Endometrial microvascular endothelial cells (primary cell): Measurements from ENCODE around the gene ZC3H4. TPM values are rescaled to one million over a fixed set of nuclear protein-coding genes. Genes with fewer than 3 reads are reported as not detected.
"Not testable (repeated sequence)": the region's sequence is repeated elsewhere in the genome, so short reads cannot be mapped to it uniquely, and the experiment has no call there.

Source experiments
- in situ Hi-C: cut with HindIII; loops from 2 replicates; pipeline ENCODE4 v1.10.0; 2017; ENCODE audit warnings: low sequenced_read_pairs, low pct_unique_long_range_greater_than_20kb; ENCODE audit errors: inconsistent ontology term
- total RNA-seq: library from RNA; depleted of rRNA; stranded (reverse); fragments of >200 nt; gene quantifications from one replicate; pipeline ENCODE4 v1.2.3, GENCODE V29; 2015; ENCODE audit errors: inconsistent ontology term

ZC3H4 gene
- total RNA-seq, 1 donor from 2014 or later: 25.3 TPM

GRCh38 chr19:47067215-47067847, 46.2 kb downstream of the ZC3H4 start:
- in situ Hi-C loops: no loop called here

GRCh38 chr19:47066376-47067214, 47.0 kb downstream of the ZC3H4 start:
- in situ Hi-C loops: no loop called here

DNA sequence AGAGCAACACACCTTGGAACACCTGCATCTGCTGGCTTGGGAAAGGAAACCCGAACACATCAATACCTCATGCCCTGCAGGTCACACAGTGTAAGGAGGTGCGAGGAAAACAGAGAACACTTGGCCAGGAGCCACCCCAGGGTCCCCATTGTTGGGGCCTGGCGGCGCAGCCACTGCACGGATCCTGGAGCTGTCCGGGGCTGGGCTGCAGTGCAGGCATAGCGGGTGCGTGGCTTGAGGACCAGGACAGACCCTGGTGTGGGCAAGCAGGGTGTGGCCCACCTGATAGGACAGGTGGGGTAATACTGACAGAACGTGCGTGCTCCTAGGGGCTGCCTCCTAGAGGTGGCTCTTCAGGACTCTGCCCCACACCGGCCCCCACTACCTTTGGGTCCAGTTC, 48.3 kb downstream of the ZC3H4 start:
- in situ Hi-C loops: no loop called here

DNA sequence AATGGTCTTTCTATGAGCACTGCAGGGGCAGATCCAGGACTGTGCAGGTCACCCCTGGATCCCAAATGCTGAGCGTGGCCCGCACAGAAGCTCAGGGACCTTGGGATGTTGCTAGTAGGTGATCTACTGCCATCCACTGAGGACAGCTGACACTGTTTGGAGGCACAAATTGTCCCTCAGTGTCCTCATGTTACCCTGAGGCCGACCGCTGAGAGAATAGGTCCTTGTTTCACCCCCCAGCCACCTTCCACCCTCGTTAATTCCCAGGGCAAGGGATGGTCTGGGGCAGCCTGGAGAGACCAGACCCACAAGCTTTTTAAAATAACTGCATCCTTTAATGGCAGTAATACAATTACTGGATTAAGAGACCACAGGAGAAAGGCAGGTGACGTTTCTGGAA, 49.7 kb downstream of the ZC3H4 start:
- in situ Hi-C loops: no loop called here

DNA sequence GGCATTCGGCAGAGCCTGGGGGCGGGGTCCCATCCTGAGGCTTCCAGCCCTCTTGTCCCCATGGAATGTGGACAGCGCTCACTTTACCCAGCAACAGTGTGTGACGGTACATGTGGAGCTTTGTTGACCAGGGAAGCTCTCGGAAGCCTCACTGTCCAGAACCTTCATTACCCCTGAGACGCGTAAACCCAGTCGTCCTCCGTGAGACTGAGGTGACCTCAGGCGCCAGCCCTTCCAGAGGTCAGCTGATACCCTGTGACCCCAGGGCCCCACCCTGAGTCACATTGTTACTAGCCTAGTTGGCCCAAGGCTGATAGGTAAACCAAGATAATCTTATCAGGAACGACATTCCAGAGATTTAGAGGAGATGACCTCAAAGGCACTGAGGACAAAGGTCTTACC, 55.0 kb downstream of the ZC3H4 start:
- in situ Hi-C loops: no loop called here

GRCh38 chr19:47057328-47057727, 56.2 kb downstream of the ZC3H4 start:
- in situ Hi-C loops: no loop called here

- in situ Hi-C loops: no loop called here
Observed at GRCh38 chr19:47056411-47056810, 57.2 kb downstream of the ZC3H4 start.

- in situ Hi-C loops: not testable (repeated sequence)
Observed at GRCh38 chr19:47050562-47050961, 63.0 kb downstream of the ZC3H4 start.

DNA sequence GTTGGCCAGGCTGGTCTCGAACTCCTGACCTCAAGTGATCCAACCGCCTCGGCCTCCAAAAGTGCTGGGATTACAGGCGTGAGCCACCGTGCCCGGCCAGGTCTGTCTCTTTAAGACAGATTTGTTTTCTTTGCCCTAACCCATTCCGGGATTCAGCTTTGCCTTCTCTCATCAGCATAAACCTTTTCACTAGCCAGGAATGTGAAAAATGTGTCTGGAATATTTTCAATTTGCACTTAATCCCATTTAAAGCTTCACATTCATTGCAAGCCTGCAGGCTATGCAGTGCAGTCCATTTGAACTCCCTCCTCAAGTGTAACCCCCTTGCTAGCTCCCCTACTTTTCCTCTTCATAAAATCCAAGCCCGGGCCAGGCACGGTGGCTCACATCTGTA, 64.3 kb downstream of the ZC3H4 start:
- in situ Hi-C loops: no loop called here

DNA sequence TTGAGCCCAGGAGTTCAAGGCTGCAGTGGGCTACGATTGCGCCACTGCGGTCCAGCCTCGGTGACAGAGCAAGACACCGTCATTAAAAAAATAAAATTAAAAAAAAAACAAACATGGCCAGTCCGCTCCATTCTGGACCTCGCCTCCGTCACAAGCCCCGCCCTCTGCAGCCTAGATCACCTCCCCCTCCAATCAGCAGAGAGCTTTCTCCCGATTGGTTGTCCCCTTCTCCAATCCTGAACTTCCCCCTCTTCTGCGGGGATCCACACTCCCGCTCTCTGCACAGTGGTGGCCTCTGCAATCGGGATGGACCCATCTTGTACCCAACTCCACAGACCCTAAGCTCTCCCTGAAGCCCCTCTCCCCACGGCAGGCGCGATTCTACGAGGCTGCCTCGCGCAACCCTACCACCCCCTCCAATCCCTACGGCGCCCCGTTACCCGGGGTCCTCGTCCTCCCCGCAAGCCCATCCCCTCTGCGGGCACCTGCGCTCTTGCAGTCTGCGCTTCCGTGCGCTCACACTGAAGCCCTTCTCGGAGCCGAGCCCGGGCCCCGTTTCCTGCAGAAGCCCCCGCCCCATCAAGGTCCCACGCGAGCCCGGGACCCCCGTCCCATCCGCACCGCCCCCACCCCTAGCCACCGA, 65.7 kb downstream of the ZC3H4 start:
- in situ Hi-C loops: no loop called here

DNA sequence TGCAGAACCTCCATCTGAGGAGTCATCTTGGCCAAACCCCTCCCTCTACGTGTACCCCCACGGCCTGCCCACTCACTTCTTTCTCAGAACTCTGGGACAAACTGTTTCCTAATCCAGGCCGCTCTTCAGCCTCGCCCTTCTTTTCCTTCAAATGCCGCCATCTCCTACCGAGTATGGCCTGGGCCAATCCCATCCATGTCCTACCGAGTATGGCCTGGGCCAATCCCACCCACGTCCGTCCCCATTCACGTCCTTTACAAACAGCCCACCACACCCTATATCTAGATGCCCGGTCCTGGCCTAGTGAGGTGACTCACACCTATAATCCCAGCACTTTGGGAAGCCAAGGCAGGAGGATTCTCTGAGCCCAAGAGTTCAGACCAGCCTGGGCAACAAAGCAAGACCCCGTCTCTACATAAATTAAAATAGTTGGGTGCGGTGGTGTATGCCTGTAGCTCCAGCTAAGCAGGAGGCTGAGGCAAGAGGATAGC, 66.3 kb downstream of the ZC3H4 start:
- in situ Hi-C loops: no loop called here

DNA sequence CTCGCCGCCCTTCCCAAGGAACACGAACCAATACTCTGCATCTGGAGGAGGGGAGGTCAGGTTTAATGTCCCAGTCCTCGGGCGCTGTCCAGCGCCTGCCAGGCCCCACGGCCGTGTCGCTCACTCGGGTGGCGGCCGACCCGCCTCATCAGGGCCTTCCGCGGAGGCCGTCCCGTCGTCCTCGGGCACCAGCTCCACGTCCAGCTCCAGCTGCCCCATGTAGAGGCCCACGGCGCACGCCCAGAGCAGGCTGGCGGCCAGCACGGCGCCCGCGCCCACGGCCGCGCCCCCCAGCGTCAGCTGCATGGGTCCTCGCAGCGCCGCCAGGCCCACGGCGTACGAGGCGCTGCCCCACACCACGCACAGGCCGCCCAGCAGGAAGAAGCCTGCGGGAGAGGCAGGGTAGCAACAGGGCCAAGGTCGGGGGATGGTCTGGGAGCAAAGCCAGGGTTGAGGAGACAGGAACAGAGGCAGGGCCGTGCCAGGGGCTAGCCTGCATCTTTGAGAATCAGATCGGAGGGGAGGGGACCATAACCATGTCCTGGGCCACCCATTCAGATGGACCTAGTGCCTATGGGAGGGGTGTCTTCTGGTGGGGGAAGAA, 67.6 kb downstream of the ZC3H4 start:
- in situ Hi-C loops: no loop called here

GRCh38 chr19:47044946-47045866, 68.4 kb downstream of the ZC3H4 start:
- in situ Hi-C loops: no loop called here

- in situ Hi-C loops: no loop called here
Observed at GRCh38 chr19:47040869-47041268, 72.7 kb downstream of the ZC3H4 start.

GRCh38 chr19:47039239-47039874, 74.2 kb downstream of the ZC3H4 start:
- in situ Hi-C loops: no loop called here

DNA sequence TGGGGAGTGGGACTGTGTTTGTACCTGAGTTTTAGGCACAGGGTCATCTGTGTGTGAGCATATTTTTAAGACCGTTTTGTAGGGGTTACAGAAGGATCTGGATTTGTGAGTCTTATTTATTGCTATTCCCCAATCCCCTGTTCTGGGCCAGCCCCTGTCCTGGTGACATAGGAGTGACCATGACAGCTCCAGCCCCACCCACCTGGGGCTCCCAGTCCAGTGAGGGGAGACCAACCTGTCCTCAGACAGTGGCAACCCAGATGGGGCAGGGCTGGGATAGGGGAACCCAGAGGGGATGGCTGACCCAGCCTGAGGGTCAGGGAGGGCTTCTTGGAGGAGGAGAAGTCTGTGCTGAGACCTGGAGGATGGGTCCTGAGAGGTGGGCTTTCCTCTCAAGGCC, 75.8 kb downstream of the ZC3H4 start:
- in situ Hi-C loops: no loop called here

GRCh38 chr19:47036097-47036651, 77.4 kb downstream of the ZC3H4 start:
- in situ Hi-C loops: no loop called here
